HepG2 (cell line): ENCODE measurements around the gene USP12. TPM values are rescaled to one million over a fixed set of nuclear protein-coding genes. Genes with fewer than 3 reads are reported as not detected.

Experiments used
- ATAC-seq: fragments of 200-7000 bp; cut with Tn5 transposase; 3 replicates; pipeline ENCODE4 v1.9.1; 2020; ENCODE audit warnings: mild to moderate bottlenecking, moderate library complexity
- BruUV-seq: library from RNA; stranded (reverse); fragments of 400-500 nt; replicated peaks from 2 replicates; lab custom pipeline; 2021; lab: Mats Ljungman, UMichigan
- CTCF ChIA-PET: fragments of 300-600 bp; formaldehyde crosslinking; extraction: SDS; loops from one replicate; lab custom pipeline; 2021; ENCODE audit warnings: low total read pairs, inconsistent platforms, low intra/inter-chr PET ratio; lab: Yijun Ruan, JAX
- POLR2A ChIA-PET: fragments of 350-600 bp; sonication (Branson Sonifier 250); formaldehyde crosslinking; loops from one replicate; lab custom pipeline; 2020; ENCODE audit warnings: antibody characterized with exemption, inconsistent platforms; lab: Yijun Ruan, JAX
- DNase-seq: peaks from one replicate; pipeline ENCODE4 v3.0.0-alpha.2; 2015; ENCODE audit warnings: low spot score
- FAIRE-seq: peaks from 3 replicates; lab custom pipeline; 2011; peaks lifted over from hg19 to GRCh38; lab: Jason Lieb, UNC
- H2AFZ ChIP-seq: one replicate; pipeline ENCODE4 v1.6.1; 2011; ENCODE audit warnings: low read length, inconsistent platforms
- H3K27ac ChIP-seq: fragments of 300-600 bp; 3 replicates; pipeline ENCODE4 v1.8.0; 2011; ENCODE audit warnings: mixed run types, mild to moderate bottlenecking, mixed read lengths, low read length, inconsistent platforms; ENCODE audit not compliant: insufficient read depth; ENCODE audit errors: extremely low read length
- H3K27me3 ChIP-seq, 2 experiments: fragments of 200-600 bp in 1 of 2; 2 replicates in 1 of 2; 3 replicates in 1 of 2; pipeline versions ENCODE4 v1.6.0 to v1.8.0; 2011; ENCODE audit warnings: low read length in 2 of 2, mild to moderate bottlenecking in 2 of 2, moderate library complexity in 2 of 2, inconsistent platforms in 1 of 2; ENCODE audit not compliant: insufficient read depth in 2 of 2, control insufficient read depth in 1 of 2
- H3K36me3 ChIP-seq, 2 experiments: fragments of 200-600 bp in 1 of 2; replicated peaks in 1 of 2; 2 replicates in 1 of 2; 3 replicates in 1 of 2; pipeline versions ENCODE4 v1.5.1 to v1.8.0; 2011; ENCODE audit warnings: low read length in 2 of 2, inconsistent platforms in 1 of 2; ENCODE audit not compliant: insufficient read depth in 2 of 2, control insufficient read depth in 1 of 2
- H3K4me1 ChIP-seq: 2 replicates; pipeline ENCODE4 v1.5.1; 2012; ENCODE audit warnings: low read length, inconsistent platforms; ENCODE audit not compliant: insufficient read depth
- H3K4me2 ChIP-seq: 2 replicates; pipeline ENCODE4 v1.6.0; 2011; ENCODE audit warnings: low read depth, low read length, inconsistent platforms
- H3K4me3 ChIP-seq, 3 experiments: fragments of 200-600 bp in 1 of 3; sonication (generic), shearing (Covaris generic) in 1 of 3; replicated peaks in 1 of 3; 2 replicates each; pipeline ENCODE4 v1.5.1; 2011 to 2016; ENCODE audit warnings: low read length in 3 of 3, inconsistent platforms in 2 of 3, low read depth in 2 of 3, mild to moderate bottlenecking in 2 of 3, control low read depth in 1 of 3, mixed read lengths in 1 of 3; ENCODE audit not compliant: insufficient read depth in 1 of 3
- H3K79me2 ChIP-seq: one replicate; pipeline ENCODE4 v1.6.1; 2011; ENCODE audit warnings: low read length, inconsistent platforms; ENCODE audit not compliant: insufficient read depth
- H3K9ac ChIP-seq: 2 replicates; pipeline ENCODE4 v1.6.0; 2011; ENCODE audit warnings: mild to moderate bottlenecking, low read depth, low read length, inconsistent platforms; ENCODE audit not compliant: insufficient read depth
- H3K9me3 ChIP-seq: 2 replicates; pipeline ENCODE4 v1.5.1; 2012; ENCODE audit warnings: mild to moderate bottlenecking, low read length
- H4K20me1 ChIP-seq: 2 replicates; pipeline ENCODE4 v1.6.0; 2011; ENCODE audit warnings: inconsistent platforms, mild to moderate bottlenecking, low read length, moderate library complexity; ENCODE audit not compliant: insufficient read depth
- CENPBD1 ChIP-seq: sonication (generic); formaldehyde crosslinking; IDR thresholded peaks from 2 replicates; pipeline ENCODE4 v1.8.0; 2022; ENCODE audit warnings: missing genetic modification reagents, low read depth, mild to moderate bottlenecking, borderline replicate concordance
- GZF1 ChIP-seq: sonication (generic); formaldehyde crosslinking; IDR thresholded peaks from 2 replicates; pipeline ENCODE4 v1.5.1; 2020; ENCODE audit warnings: mild to moderate bottlenecking, missing genetic modification reagents
- HBP1 ChIP-seq: IDR thresholded peaks from 2 replicates; pipeline ENCODE4 v1.6.1; 2016; ENCODE audit warnings: low read depth, control low read depth
- HIVEP1 ChIP-seq: sonication (generic); formaldehyde crosslinking; IDR thresholded peaks from 2 replicates; pipeline ENCODE4 v1.4.0; 2020; ENCODE audit warnings: mild to moderate bottlenecking, missing genetic modification reagents
- LCORL ChIP-seq, 2 experiments: fragments of 450-650 bp in 1 of 2; sonication (generic) in 1 of 2; formaldehyde crosslinking in 1 of 2; IDR thresholded peaks; 2 replicates each; pipeline versions ENCODE4 v1.5.0 to v1.6.1; 2017 to 2020; ENCODE audit warnings: antibody characterized with exemption in 1 of 2, missing genetic modification reagents in 1 of 2
- MLXIP ChIP-seq: sonication (generic); formaldehyde crosslinking; IDR thresholded peaks from 2 replicates; pipeline ENCODE4 v1.9.0; 2021; ENCODE audit warnings: missing genetic modification reagents, borderline replicate concordance
- ZBTB38 ChIP-seq: sonication (generic); formaldehyde crosslinking; IDR thresholded peaks from 2 replicates; pipeline ENCODE4 v1.5.1; 2020; ENCODE audit warnings: mild to moderate bottlenecking, missing genetic modification reagents
- ZNF446 ChIP-seq: sonication (generic); formaldehyde crosslinking; IDR thresholded peaks from 2 replicates; pipeline ENCODE4 v1.5.0; 2020; ENCODE audit warnings: mild to moderate bottlenecking, missing genetic modification reagents
- ZNF614 ChIP-seq: IDR thresholded peaks from 2 replicates; pipeline ENCODE4 v1.6.1; 2018; ENCODE audit warnings: missing biosample characterization, missing genetic modification reagents, inconsistent platforms, borderline replicate concordance
- WGBS: methylation state at CpG from one replicate; pipeline ENCODE4 v1.1.6; 2017; ENCODE audit warnings: low lambda C conversion rate; 5-methylcytosine and 5-hydroxymethylcytosine counted together
- in situ Hi-C: cut with HindIII; loops from 2 replicates; pipeline ENCODE4 v1.10.0; 2017; ENCODE audit warnings: low pct_unique_long_range_greater_than_20kb; ENCODE audit not compliant: extremely low pct_ligation_motif_present
- intact Hi-C: fragments of 100-400 bp; cut with micrococcal nuclease; formaldehyde crosslinking; loops from one replicate; pipeline ENCODE4 v1.10.0; 2022; ENCODE audit not compliant: unreplicated experiment
- polyA plus RNA-seq, 8 experiments: library from polyadenylated mRNA; depleted of rRNA in 3 of 8; stranded (reverse) in 7 of 8; unstranded in 1 of 8; fragments of >200 nt; fragmentation: Illumina TruSeq in 4 of 8; extraction: Trizol in 4 of 8; gene quantifications; 2 replicates each; pipeline versions ENCODE4 v1.2.1 to v1.2.3, GENCODE V29; 2011 to 2016; ENCODE audit warnings: low read depth in 4 of 8, missing spikeins in 1 of 8, mixed read lengths in 1 of 8; ENCODE audit not compliant: insufficient read depth in 1 of 8
- total RNA-seq, 5 experiments: library from RNA; depleted of rRNA; stranded (reverse); fragments of >200 nt; fragmentation: Illumina TruSeq; extraction: Trizol; gene quantifications; 2 replicates each; pipeline ENCODE4 v1.2.3, GENCODE V29; 2016; ENCODE audit warnings: low read depth in 1 of 5
- TF ChIP-seq, protein P1 (sequence below): IDR thresholded peaks from 2 replicates; pipeline ENCODE4 v1.6.1; 2018; ENCODE audit warnings: missing genetic modification reagents

Gene USP12
- total and polyA plus RNA-seq, 2 of the 13 experiments (the other 11 are each of a cell fraction or from before 2014, with no cell fraction given) = 9.8 to 19.5 TPM

GRCh38 chr13:27027086-27027667 lies 144.4 kb downstream of the USP12 start:
- no peak overlapping the region for H3K4me3 ChIP-seq
- H3K36me3 ChIP-seq = no peaks in the 10 kb centered on the region
- in situ Hi-C loops = no loop called here
- H3K9ac ChIP-seq = no peak overlapping the region
- POLR2A ChIA-PET = no interaction called here
- no peak for DNase-seq
- BruUV-seq = no TSS peak
- peaks cover 42% of the 10 kb centered on the region for H3K4me1 ChIP-seq
- no peak for FAIRE-seq
- intact Hi-C loops = no loop called here
- 46% methylated on average over 3 of the region's 3 CpGs for WGBS
- H3K79me2 ChIP-seq = no peaks in the 10 kb centered on the region
- no peaks in the 10 kb centered on the region for H4K20me1 ChIP-seq
- ATAC-seq = no peak
- H2AFZ ChIP-seq = no peak overlapping the region
- no peaks in the 10 kb centered on the region for H3K9me3 ChIP-seq
- no peak overlapping the region for H3K27ac ChIP-seq
- peaks cover 0 to 23% of the 10 kb centered on the region in 2 experiments; a peak in 2 of 5 replicates for H3K27me3 ChIP-seq
- no peak overlapping the region for H3K4me2 ChIP-seq
- no peak for TF ChIP-seq HIVEP1 (CRISPR knock-in tag)
- no peak for TF ChIP-seq ZNF446 (CRISPR knock-in tag)
- TF ChIP-seq, protein P1, sequence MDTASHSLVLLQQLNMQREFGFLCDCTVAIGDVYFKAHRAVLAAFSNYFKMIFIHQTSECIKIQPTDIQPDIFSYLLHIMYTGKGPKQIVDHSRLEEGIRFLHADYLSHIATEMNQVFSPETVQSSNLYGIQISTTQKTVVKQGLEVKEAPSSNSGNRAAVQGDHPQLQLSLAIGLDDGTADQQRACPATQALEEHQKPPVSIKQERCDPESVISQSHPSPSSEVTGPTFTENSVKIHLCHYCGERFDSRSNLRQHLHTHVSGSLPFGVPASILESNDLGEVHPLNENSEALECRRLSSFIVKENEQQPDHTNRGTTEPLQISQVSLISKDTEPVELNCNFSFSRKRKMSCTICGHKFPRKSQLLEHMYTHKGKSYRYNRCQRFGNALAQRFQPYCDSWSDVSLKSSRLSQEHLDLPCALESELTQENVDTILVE (CRISPR knock-in tag) = no peak
- TF ChIP-seq LCORL (IDR thresholded peaks at IDR 0.05) = no peak
- TF ChIP-seq LCORL (CRISPR knock-in tag; IDR thresholded peaks at IDR 0.05) = no peak
- TF ChIP-seq GZF1 (CRISPR knock-in tag) = no peak
- no peak for TF ChIP-seq ZNF614 (CRISPR knock-in tag)
- TF ChIP-seq, all 625 proteins: peak for 0
- CTCF ChIA-PET = no interaction called here

GRCh38 chr13:27026396-27026795 lies 145.2 kb downstream of the USP12 start:
- Histone ChIP-seq H3K79me2 (no peaks in the 10 kb centered on the region), H3K36me3 (no peaks in the 10 kb centered on the region), H3K9ac (no peak overlapping the region), H3K27ac (no peak overlapping the region), H3K4me3 (no peak overlapping the region), H3K27me3 (peaks cover 0 to 23% of the 10 kb centered on the region in 2 experiments; a peak in 2 of 5 replicates), H2AFZ (no peak overlapping the region), H3K9me3 (no peaks in the 10 kb centered on the region), H3K4me1 (peaks cover 48% of the 10 kb centered on the region), H3K4me2 (no peak overlapping the region), H4K20me1 (no peaks in the 10 kb centered on the region)
- BruUV-seq = no TSS peak
- 47% methylated on average over 6 of the region's 6 CpGs for WGBS
- ATAC-seq (no peak), FAIRE-seq (no peak), DNase-seq (no peak)
- in situ Hi-C loops = no loop called here
- intact Hi-C loops = no loop called here
- POLR2A ChIA-PET = no interaction called here
- CTCF ChIA-PET = no interaction called here
- TF ChIP-seq CENPBD1 (CRISPR knock-in tag) (no peak), ZBTB38 (no peak), HBP1 (CRISPR knock-in tag) (no peak), MLXIP (CRISPR knock-in tag) (no peak)
